ENCODE results near the gene CD72.

CD72 gene

DNA sequence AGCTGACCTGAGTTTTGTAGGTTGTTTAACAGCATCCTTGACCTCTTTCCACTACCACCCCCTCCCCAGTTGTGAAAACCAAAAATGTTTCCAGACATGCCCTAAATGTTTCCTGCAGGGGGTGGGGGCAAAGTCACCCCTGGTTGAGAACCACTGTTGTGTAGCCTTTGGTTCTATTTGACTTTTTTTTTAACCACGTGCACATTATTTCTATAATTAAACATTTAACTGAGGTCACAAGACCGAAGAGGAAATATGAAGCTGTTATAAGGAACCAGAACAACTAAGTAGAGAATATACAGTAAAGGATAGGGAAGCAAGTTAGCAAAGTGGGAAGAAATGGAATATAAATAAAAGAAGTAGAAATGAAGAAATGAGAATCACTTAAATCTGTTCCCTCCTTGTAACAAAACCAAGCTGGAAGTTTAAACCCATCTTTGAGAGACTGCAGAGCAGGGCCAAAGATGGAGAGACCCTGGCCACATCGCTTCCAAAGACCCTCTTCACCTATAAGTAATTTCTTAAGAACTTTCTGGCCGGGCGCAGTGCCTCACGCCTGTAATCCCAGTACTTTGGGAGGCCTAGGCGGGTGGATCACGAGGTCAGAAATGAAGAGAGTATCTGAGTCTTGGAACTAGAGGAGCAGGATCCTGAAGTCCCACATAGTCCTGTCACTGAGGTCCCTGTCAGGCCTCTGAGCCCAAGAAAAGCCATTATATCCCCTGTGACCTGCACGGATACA is 18.1 kb upstream of the CD72 start:
- no peaks in the 10 kb centered on the region for H3K9me3 Mint-ChIP-seq
- peaks cover 10% of the 10 kb centered on the region for H3K4me1 Mint-ChIP-seq
- TF ChIP-seq, protein P1, sequence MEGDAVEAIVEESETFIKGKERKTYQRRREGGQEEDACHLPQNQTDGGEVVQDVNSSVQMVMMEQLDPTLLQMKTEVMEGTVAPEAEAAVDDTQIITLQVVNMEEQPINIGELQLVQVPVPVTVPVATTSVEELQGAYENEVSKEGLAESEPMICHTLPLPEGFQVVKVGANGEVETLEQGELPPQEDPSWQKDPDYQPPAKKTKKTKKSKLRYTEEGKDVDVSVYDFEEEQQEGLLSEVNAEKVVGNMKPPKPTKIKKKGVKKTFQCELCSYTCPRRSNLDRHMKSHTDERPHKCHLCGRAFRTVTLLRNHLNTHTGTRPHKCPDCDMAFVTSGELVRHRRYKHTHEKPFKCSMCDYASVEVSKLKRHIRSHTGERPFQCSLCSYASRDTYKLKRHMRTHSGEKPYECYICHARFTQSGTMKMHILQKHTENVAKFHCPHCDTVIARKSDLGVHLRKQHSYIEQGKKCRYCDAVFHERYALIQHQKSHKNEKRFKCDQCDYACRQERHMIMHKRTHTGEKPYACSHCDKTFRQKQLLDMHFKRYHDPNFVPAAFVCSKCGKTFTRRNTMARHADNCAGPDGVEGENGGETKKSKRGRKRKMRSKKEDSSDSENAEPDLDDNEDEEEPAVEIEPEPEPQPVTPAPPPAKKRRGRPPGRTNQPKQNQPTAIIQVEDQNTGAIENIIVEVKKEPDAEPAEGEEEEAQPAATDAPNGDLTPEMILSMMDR (IDR thresholded peaks at IDR 0.05; ENCODE audit: unreplicated experiment in 3 of 3), result no peak
- no peaks in the 10 kb centered on the region for H3K27me3 Mint-ChIP-seq (ENCODE audit: low read depth)
- H3K36me3 Mint-ChIP-seq (ENCODE audit: low read depth), result peaks cover 12% of the 10 kb centered on the region
- no peak overlapping the region for H3K27ac Mint-ChIP-seq
- no peak overlapping the region for H3K4me3 Mint-ChIP-seq

DNA sequence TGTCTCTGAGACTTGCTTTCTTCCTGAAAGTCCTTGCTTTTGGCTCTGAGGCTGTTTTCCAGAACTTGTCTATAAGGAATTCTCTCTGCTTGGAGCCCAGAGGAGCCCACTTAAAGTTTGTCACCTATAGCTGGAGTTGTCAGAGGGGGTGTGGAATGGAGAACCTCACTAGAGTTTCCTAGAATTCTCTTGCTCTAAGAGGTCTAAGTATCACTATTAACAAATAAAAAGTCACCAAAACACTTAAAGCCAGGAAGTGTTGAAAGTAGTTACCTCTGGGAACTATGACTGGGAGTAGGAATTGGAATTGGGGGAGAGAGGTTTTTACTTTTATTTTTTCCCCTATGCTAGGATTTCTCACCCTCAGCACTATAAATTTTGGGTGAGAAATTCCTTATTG is 17.5 kb upstream of the CD72 start:
- peaks cover 6% of the 10 kb centered on the region for H3K36me3 Mint-ChIP-seq (ENCODE audit: low read depth)
- H3K4me1 Mint-ChIP-seq, result peaks cover 10% of the 10 kb centered on the region
- H3K27me3 Mint-ChIP-seq (ENCODE audit: low read depth), result no peaks in the 10 kb centered on the region
- H3K4me3 Mint-ChIP-seq, result no peak overlapping the region
- H3K9me3 Mint-ChIP-seq, result no peaks in the 10 kb centered on the region
- TF ChIP-seq, protein P1 (IDR thresholded peaks at IDR 0.05; ENCODE audit: unreplicated experiment in 3 of 3), result no peak
- H3K27ac Mint-ChIP-seq, result peak overlapping the region in 2 of 3 experiments; percentile 11 to 60

DNA sequence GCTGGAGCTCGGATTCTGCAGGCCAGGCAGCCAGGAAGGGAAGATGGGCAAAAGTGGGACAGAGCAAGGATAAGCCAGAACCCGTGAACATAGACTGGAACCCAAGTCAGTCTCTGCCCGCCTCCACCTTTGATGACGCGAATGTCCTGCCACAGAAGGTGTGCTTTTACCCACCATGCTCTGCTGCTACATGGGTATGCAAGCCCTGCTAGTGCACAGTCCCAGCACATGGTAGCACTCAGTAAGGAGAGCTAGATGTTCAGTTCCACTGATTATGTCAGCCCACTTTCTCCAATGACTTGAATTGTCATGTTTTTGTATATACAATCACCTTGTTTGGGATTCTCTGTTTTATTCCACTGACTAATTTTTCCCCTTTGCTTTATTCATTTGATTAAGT is 11.4 kb upstream of the CD72 start:
- Mint-ChIP-seq H3K9me3 (no peaks in the 10 kb centered on the region), H3K4me1 (no peaks in the 10 kb centered on the region), H3K36me3 (ENCODE audit: low read depth) (no peaks in the 10 kb centered on the region), H3K4me3 (no peak overlapping the region), H3K27ac (no peak overlapping the region), H3K27me3 (ENCODE audit: low read depth) (no peaks in the 10 kb centered on the region)
- TF ChIP-seq, protein P1 (IDR thresholded peaks at IDR 0.05; ENCODE audit: unreplicated experiment in 3 of 3), result no peak

DNA sequence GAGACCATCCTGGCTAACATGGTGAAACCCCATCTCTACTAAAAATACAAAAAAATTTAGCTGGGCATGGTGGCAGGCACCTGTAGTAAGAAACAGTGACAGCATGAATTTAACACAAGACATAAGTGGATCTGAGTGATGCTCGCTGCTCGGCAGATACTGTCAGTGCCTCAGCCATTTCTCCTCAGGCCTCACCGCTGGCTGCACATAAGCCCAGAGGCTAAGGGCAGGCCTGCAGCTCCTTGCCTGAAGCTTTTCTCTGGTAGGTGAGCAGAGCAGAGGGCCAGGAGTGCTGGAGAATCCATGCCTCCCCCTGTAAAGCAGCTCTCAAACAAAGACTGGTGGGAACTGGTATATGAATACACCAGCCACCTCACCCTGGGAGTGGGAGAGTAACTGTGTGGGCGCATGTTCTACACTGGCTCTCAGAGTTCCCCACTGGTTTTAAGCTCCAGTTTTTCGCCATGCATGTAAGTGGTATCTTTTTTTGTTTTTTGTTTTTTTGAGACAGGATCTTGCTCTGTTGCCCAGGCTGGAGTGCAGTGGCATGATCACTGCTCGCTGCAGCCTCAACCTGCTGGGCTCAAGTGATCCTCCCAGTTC is 10.3 kb upstream of the CD72 start:
- Mint-ChIP-seq H3K27ac (no peak overlapping the region), H3K27me3 (ENCODE audit: low read depth) (no peaks in the 10 kb centered on the region), H3K9me3 (no peaks in the 10 kb centered on the region), H3K4me1 (no peaks in the 10 kb centered on the region), H3K36me3 (ENCODE audit: low read depth) (no peaks in the 10 kb centered on the region), H3K4me3 (no peak overlapping the region)
- TF ChIP-seq, protein P1 (IDR thresholded peaks at IDR 0.05; ENCODE audit: unreplicated experiment in 3 of 3), result no peak

DNA sequence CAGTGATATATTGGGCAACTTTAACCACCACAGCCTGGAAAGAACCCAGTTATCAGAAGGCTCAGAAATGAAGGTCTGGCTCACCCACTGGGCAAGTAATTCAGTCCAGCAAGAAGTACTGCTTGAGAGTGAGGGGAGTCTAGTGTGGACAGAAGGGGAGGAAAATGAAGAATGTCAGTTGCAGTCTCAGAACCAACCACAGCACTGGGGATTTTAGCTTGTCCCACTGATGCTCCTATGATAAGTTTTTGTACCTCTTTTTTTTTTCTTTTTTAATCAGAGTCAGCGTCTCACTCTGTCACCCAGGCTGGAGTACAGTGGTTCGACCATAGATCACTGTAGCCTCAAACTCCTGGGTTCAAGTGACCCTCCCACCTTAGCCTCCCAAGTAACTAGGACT is 9.4 kb upstream of the CD72 start:
- Mint-ChIP-seq H3K9me3 (no peaks in the 10 kb centered on the region), H3K36me3 (ENCODE audit: low read depth) (no peaks in the 10 kb centered on the region), H3K27me3 (ENCODE audit: low read depth) (no peaks in the 10 kb centered on the region), H3K4me1 (no peaks in the 10 kb centered on the region), H3K27ac (no peak overlapping the region), H3K4me3 (no peak overlapping the region)
- TF ChIP-seq, protein P1 (IDR thresholded peaks at IDR 0.05; ENCODE audit: unreplicated experiment in 3 of 3), result no peak

DNA sequence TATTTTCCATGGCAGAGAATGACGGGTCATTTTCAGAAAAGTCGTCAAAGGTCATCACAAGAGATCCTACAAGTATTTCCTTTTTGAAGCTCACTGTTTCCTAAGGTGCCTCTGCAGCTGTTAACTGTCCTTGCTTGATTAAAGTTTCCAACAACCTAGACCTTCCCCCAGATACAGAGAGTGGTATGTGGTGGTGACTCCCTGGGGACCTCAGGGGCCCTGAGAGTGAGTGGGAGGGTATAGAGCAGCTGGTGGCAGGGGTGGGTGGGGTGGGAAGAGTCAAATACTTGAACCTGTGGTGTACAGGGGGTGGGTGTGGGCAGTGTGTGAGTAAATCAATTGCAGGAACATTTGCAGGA is 1.6 kb upstream of the CD72 start:
- Mint-ChIP-seq H3K9me3 (no peaks in the 10 kb centered on the region), H3K27ac (peak overlapping the region in 1 of 3 experiments; percentile 71), H3K4me3 (no peak overlapping the region), H3K36me3 (ENCODE audit: low read depth) (no peaks in the 10 kb centered on the region), H3K27me3 (ENCODE audit: low read depth) (peaks cover 39% of the 10 kb centered on the region), H3K4me1 (peaks cover 10% of the 10 kb centered on the region)
- TF ChIP-seq, protein P1 (IDR thresholded peaks at IDR 0.05; ENCODE audit: unreplicated experiment in 3 of 3), result no peak

All from nephron (organoid).